ENCODE results near the gene PPP2R2D. TPM values are rescaled to one million over a fixed set of nuclear protein-coding genes. Genes with fewer than 3 reads are reported as not detected.

Gene PPP2R2D
- total RNA-seq, 4 donors from 2014 or later: 39.2 to 79.0 (median 52.9) TPM

- Histone ChIP-seq H3K4me1 (peaks cover 13 to 22% (median 15%) of the 10 kb centered on the region in 4 donors), H3K36me3 (no peaks in the 10 kb centered on the region), H3K27ac (peak overlapping the region; percentile 71 to 83 (median 76)), H3K27me3 (no peaks in the 10 kb centered on the region), H3K9me3 (no peaks in the 10 kb centered on the region), H3K4me3 (no peak overlapping the region)
- TF ChIP-seq POLR2A (IDR thresholded peaks at IDR 0.05) (no peak), CTCF (IDR thresholded peaks at IDR 0.05) (no peak), POLR2AphosphoS5 (IDR thresholded peaks at IDR 0.05) (no peak), EP300 (IDR thresholded peaks at IDR 0.05; ENCODE audit: low read depth) (no peak)
- intact Hi-C loops (cut with DNase I; ENCODE audit: low total_unique reads) (loop anchor here (5.0 kb wide), 1 partner anchor 1006 kb away; no protein-coding TSS in a partner anchor), in situ Hi-C loops (cut with MboI; ENCODE audit: low pct_ligation_motif_present in 1 of 4, low pct_unique_long_range_greater_than_20kb in 1 of 4, low sequenced_read_pairs in 3 of 4) (no loop called here)
- DNase-seq: no peak
- WGBS, 2 donors (ENCODE audit: low coverage in 1 of 2): 49 to 72% methylated on average over 8 to 15 of the region's 15 CpGs
These were observed 97.4 kb downstream of the PPP2R2D start for GRCh38 chr10:131998050-131998844.

- TF ChIP-seq POLR2AphosphoS5 (IDR thresholded peaks at IDR 0.05): no peak
- no peak for TF ChIP-seq POLR2A (IDR thresholded peaks at IDR 0.05)
- TF ChIP-seq EP300 (IDR thresholded peaks at IDR 0.05; ENCODE audit: low read depth): no peak
- TF ChIP-seq CTCF (IDR thresholded peaks at IDR 0.05): no peak
- Histone ChIP-seq H3K4me1 (peaks cover 13 to 22% (median 15%) of the 10 kb centered on the region in 4 donors), H3K36me3 (no peaks in the 10 kb centered on the region), H3K9me3 (no peaks in the 10 kb centered on the region), H3K27ac (peak overlapping the region in 3 of 4 donors; percentile 76 to 83 (median 77)), H3K27me3 (no peaks in the 10 kb centered on the region), H3K4me3 (no peak overlapping the region)
- 84% methylated on average over 18 of the region's 18 CpGs; no CpG with 5 or more reads in 1 of the 2 donors for WGBS, 2 donors (ENCODE audit: low coverage in 1 of 2)
- in situ Hi-C loops (cut with MboI; ENCODE audit: low pct_ligation_motif_present in 1 of 4, low pct_unique_long_range_greater_than_20kb in 1 of 4, low sequenced_read_pairs in 3 of 4) (no loop called here), intact Hi-C loops (cut with DNase I; ENCODE audit: low total_unique reads) (loop anchor here (5.0 kb wide), 1 partner anchor 1007 kb away; no protein-coding TSS in a partner anchor)
- no peak for DNase-seq
These were observed 98.3 kb downstream of the PPP2R2D start for GRCh38 chr10:131998845-131999681.

- no peak for TF ChIP-seq POLR2A (IDR thresholded peaks at IDR 0.05)
- TF ChIP-seq EP300 (IDR thresholded peaks at IDR 0.05; ENCODE audit: low read depth): no peak
- TF ChIP-seq POLR2AphosphoS5 (IDR thresholded peaks at IDR 0.05): no peak
- no peak for TF ChIP-seq CTCF (IDR thresholded peaks at IDR 0.05)
- in situ Hi-C loops (cut with MboI; ENCODE audit: low pct_ligation_motif_present in 1 of 4, low pct_unique_long_range_greater_than_20kb in 1 of 4, low sequenced_read_pairs in 3 of 4) (no loop called here), intact Hi-C loops (cut with DNase I; ENCODE audit: low total_unique reads) (no loop called here)
- H3K27ac ChIP-seq: no peak overlapping the region
- no peaks in the 10 kb centered on the region for H3K9me3 ChIP-seq
- peaks cover 13 to 20% (median 15%) of the 10 kb centered on the region in 4 donors for H3K4me1 ChIP-seq
- no peaks in the 10 kb centered on the region for H3K27me3 ChIP-seq
- DNase-seq: no peak
- WGBS, 2 donors (ENCODE audit: low coverage in 1 of 2): 51 to 59% methylated on average over 3 to 15 of the region's 15 CpGs
- H3K36me3 ChIP-seq: no peaks in the 10 kb centered on the region
- no peak overlapping the region for H3K4me3 ChIP-seq
These were observed 100.6 kb downstream of the PPP2R2D start for GRCh38 chr10:132001238-132001972.

Measured in transverse colon (tissue), 4 donors.